Measurements from ENCODE around the gene CD55.
"Not testable (repeated sequence)": the region's sequence is repeated elsewhere in the genome, so short reads cannot be mapped to it uniquely, and the experiment has no call there.

Gene CD55

DNA sequence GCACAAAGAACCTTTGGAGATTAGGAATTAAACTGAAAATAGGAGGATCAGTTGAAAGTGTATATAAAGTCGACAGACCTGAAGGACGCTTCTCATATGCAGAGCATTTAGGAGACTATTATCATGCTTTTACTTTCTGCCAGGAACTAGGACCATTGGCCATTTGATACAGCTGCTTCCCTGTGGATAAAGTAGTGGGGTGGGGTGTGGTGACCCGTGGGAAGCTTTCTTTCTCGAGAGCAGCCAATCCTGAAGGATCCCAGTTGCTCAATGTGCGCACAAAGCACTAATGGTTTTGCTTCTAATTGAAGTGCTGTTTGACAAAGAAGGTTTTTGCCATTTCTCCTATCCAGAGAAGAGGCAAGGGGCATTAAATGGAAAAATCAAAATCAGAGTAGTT, 14.9 kb upstream of the CD55 start:
- DNase-seq: no peak

DNA sequence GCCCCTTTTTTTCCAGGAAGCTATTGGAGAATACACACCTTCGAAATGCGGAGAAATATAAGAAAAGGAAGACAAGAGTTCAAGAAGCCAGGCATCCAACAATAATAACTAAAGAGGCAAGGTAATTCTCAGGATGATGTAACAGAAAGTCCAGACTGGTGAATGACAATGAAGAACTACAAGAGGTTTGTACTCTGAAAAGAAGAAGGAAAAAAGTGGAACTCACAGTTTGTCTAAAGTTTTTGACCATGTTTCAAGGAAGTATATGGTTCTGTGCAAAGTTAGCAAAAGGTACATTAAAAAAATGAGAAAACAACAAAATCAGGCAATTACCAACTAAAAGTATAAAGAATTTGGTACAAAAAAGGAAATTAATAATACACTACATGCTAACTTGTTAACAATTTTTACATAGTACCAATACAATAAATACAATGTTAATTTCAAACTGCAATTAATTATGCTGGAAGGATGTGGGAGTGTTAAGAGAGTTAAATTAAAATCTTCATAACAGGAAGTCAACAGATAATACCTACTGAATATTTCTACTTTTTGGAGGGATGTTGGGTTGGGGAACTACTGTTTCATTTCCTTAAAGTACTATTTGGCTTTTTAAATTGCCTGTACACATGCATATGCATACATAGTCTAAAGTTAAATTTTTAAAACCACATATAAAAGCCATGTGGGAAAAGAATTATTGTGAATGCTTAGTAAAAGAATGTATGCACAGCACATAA, 12.9 kb upstream of the CD55 start:
- DNase-seq: no peak

DNA sequence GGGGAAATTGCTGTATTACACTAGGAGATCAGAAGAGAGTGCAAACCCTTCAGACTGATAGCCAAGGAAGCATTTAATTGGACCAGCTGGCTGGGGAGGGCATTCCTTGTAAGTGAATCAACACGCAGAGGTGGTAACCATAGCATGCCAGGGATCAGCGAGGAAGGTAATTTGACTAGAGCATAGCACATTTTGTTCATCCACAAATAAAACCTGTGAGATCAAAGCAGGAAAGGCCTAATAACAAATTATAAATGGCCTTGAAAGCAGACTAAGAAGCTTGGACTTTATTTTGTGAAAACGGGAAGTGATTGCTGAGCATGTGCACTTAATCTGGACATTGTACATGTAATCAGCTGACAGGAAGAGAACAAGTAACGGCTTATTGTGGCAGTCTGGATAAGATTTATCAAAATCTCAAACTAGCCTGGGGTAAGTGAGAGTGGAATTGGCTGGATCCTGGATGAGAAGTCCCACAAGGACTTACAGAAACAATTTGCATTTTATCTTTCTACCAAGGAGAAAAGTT, 11.7 kb upstream of the CD55 start:
- no peak for DNase-seq

- no peak for DNase-seq
Measured at GRCh38 chr1:207311888-207312603, 9.4 kb upstream of the CD55 start.

DNA sequence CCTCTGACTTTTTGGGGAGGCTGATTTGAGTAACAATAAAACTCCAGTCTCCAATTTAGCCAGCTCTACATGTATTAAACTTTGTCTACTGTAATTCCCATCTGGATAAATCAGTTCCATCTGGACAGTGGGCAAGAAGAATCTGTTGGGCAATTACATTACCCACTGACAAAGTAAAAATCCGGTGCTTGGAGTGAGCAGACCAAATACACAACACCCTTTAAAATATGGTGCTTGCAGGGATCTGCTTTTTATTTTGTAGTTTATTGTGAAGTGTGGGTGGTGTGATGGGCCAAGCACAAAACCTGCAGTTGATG, 8.9 kb upstream of the CD55 start:
- no peak for DNase-seq

DNA sequence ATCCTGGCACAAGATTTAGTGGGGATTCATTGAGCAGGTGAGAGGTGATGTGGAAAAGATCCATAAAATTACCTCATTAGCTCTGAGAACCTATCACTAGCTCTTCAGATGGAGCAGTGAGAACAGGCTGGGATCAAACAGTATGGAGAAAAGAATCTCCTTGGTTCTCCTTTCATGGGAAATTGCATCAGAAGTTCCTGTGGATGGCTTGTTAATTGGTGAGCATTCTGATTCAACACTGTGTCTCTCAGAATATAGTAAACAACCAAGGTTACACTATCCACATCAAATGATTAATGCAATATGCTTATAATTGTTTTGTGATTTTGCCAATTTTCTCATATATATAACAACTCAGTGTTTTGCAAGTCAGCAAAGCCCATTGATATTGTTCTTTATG, 8.3 kb upstream of the CD55 start:
- no peak for DNase-seq

GRCh38 chr1:207314816-207315215, 6.7 kb upstream of the CD55 start:
- no peak for DNase-seq

DNA sequence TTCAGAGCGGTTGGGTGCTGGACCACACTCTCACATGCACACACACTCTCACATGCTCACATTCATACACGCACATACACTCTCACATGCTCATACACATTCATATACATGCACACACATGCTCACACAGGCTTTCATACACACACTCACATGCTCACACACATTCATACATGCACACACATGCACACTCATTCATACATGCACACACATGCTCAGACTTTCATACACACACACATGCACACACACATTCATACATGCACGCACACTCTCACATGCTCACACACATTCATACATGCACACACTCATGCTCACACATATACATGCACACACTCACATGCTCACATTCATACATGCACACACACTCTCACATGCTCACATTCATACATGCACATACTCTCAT, 6.0 kb upstream of the CD55 start:
- DNase-seq: no peak

- DNase-seq: no peak
Measured at GRCh38 chr1:207316141-207316540, 5.3 kb upstream of the CD55 start.

- no peak for DNase-seq
Measured at GRCh38 chr1:207316622-207317391, 4.7 kb upstream of the CD55 start.

GRCh38 chr1:207317561-207317960, 3.9 kb upstream of the CD55 start:
- no peak for DNase-seq

DNA sequence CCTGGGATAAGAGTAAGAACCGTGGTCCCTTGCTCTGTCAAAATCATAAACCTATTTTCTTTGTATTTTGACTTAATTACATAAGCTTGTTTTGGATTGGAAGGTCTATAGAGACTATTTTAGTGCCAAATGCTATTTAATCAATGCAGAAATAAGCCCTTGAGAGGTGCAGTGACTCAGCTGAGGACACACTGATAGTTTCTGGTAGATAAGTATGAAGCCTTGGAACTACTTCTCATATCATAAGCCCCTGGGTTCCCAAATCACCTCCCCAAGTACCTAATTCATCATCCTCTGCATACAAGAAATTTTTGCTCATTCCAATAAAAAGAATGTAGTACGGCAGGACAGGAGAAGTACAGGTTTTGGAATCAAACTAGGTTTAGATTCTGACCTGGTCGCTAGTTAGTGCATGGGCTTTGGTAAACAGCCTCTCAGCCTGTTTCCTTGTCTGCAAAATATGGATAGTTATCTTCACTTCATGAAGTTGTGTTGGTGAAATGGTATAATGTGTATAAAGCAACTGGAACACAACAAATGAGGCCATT, 3.3 kb upstream of the CD55 start:
- no peak for DNase-seq

DNA sequence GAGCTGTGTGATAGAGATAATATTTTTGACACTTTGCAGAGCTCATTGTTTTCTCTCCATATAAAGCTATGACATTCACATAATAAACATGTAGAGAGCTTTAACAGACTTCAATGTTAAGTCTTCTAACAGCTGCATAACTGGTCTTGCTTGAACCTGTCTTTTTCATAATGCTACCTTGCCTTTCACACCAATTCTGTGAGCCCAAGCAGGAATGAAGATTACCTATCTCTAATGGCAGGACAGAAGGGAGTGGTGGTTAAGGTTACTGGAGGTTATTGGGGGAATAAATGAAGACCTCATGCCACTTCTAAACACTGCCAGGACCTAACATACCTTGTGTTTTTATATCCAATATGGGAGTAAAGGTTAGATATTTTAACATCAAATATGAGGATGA, 2.3 kb upstream of the CD55 start:
- DNase-seq: no peak

GRCh38 chr1:207320105-207320504, 1.4 kb upstream of the CD55 start:
- DNase-seq: not testable (repeated sequence)

GRCh38 chr1:207321790-207322645, 540 bp downstream of the CD55 start:
- DNase-seq: no peak

DNA sequence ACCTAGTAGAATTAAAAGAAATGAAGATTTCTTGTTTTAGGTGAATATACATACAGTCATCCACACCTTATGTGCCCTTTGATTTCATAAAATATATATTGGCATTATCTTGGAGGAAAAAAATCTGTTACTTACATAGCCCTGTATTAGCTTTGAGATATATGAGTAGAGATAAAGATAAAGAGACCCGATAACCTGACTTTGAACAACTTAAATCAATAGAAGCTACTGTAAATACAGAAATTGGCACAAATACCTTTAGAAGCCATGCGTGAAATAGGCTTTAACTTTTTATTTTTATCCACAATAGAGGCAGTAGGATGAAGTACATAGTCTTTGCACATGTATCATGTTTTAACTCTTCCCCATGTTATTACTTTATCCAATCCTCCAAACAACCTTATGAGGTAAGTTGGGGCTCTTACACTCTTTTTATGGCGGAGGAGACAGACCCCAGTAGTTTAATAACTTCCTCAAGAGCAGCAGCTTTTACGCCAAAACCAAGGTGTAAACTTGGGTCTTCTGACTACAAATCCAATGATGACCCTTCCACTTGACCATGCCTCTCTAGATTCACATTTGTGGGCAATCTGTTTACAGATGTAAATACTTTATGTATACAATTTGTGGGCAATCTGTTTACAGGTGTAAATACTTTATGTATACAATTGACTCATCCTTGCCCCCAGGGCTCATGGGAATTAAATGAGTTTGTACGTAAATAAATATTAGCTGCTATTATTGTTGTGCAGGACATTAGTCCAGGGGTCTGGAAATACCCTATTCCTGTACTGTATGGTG, 2.1 kb downstream of the CD55 start:
- DNase-seq: no peak

DNA sequence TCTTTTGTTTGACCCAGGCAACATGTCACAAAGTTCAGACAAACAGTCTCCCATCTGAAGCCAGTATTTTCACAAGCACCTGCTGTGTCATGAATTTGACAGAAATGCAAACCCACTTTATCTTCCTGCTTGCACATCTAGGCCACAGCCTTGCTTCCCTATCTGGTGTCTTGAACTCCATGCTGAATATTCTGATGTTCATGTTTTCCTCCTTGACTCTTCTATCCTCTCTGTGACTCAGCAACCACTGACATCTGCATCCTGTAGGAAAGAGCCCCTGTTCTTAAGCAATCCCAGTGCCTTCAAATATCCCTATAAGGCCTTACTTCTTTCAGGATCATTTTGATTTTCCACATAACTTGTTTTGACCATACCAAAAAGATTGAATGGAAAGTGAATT, 6.5 kb downstream of the CD55 start:
- DNase-seq: no peak

GRCh38 chr1:207328908-207329440, 7.5 kb downstream of the CD55 start:
- DNase-seq: no peak

GRCh38 chr1:207329469-207329868, 8.0 kb downstream of the CD55 start:
- no peak for DNase-seq

GRCh38 chr1:207330011-207330710, 8.7 kb downstream of the CD55 start:
- DNase-seq: no peak
